Stimulated activated naive CD8-positive, alpha-beta T cell treated with anti-CD3 and anti-CD28 coated beads, Interleukin-15, Interleukin-2, amounts not matched to agents 100 ng/mL and 50 ng/mL, for 24 hours (primary cell): ENCODE data around the gene LOXL3.

Experiments used
- H3K27ac Mint-ChIP-seq: one replicate; pipeline ENCODE4 v1.8.0; 2021; ENCODE audit warnings: mild to moderate bottlenecking, mixed read lengths
- H3K27me3 Mint-ChIP-seq: one replicate; pipeline ENCODE4 v1.8.0; 2021; ENCODE audit warnings: mixed read lengths
- H3K36me3 Mint-ChIP-seq: one replicate; pipeline ENCODE4 v1.8.0; 2021; ENCODE audit warnings: low read depth, mixed read lengths
- H3K4me1 Mint-ChIP-seq: one replicate; pipeline ENCODE4 v1.8.0; 2021; ENCODE audit warnings: low read depth, mixed read lengths
- H3K4me3 Mint-ChIP-seq: one replicate; pipeline ENCODE4 v1.8.0; 2021; ENCODE audit warnings: mild to moderate bottlenecking, mixed read lengths
- H3K9me3 Mint-ChIP-seq: one replicate; pipeline ENCODE4 v1.8.0; 2021; ENCODE audit warnings: mixed read lengths

Gene LOXL3

DNA sequence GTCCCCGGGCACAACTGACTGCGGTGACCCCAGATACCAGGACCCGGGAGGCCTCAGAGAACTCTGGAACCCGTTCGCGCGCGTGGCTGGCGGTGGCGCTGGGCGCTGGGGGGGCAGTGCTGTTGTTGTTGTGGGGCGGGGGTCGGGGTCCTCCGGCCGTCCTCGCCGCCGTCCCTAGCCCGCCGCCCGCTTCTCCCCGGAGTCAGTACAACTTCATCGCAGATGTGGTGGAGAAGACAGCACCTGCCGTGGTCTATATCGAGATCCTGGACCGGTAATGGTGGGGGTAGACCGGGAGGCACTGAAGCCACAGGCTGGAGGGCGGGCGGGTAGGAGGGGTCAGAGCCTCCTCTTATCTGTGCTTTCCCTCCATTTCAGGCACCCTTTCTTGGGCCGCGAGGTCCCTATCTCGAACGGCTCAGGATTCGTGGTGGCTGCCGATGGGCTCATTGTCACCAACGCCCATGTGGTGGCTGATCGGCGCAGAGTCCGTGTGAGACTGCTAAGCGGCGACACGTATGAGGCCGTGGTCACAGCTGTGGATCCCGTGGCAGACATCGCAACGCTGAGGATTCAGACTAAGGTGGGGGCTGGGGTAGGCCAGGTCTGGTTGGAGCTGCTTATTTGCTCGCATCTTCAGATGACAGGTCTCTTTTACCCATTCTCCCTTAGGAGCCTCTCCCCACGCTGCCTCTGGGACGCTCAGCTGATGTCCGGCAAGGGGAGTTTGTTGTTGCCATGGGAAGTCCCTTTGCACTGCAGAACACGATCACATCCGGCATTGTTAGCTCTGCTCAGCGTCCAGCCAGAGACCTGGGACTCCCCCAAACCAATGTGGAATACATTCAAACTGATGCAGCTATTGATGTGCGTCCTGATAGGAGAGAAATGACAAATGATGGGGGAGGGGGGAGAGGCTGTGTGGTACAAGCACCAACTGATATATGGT, 23.2 kb downstream of the LOXL3 start:
- Mint-ChIP-seq H3K36me3 (peaks cover 63% of the 10 kb centered on the region), H3K9me3 (no peaks in the 10 kb centered on the region), H3K27me3 (no peaks in the 10 kb centered on the region), H3K27ac (peak overlapping the region; percentile 78), H3K4me1 (peaks cover 50% of the 10 kb centered on the region), H3K4me3 (peak overlapping the region; percentile 99)

DNA sequence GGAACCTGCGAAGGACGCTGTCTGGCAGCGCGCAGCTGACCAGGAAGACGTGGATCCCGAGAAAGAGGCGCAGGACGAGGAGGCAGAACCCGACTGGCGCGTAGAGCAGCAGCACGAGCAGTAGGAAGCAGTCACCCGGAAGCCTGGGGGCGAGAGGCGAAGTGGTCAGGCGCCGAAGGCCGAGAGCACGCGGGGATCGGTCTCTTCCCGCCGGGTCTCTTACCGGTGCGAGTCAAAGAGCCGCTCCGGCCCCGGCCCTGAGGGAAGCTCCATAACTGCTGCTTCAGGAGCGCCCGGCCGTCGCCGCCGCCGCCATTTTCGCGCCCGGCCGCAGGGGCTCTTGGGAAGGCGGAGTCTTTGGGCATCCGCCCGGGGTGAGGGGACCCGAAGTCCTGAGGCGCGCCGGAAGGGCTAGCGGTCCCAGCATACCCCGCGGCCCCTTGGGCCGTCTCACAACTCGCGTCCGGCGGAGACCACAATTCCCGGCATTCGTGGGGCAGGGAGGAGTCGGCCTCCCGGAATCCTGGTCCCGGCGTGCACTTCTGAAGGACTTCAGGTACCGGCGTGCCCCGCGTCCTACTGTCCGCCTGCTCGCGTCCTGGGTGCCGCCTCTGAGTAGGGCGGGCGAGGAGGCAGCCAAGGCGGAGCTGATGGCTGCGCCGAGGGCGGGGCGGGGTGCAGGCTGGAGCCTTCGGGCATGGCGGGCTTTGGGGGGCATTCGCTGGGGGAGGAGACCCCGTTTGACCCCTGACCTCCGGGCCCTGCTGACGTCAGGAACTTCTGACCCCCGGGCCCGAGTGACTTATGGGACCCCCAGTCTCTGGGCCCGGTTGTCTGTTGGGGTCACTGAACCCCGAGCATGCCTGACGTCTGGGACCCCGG, 24.1 kb downstream of the LOXL3 start, which contains the start of the genes AUP1 and HTRA2:
Gene AUP1, minus strand, starts transcription at position 350 of the 882 bp plus-strand sequence. Its CDS starts 77 bp downstream, at position 273.
Gene HTRA2, plus strand, starts transcription at position 577 of the 882 bp plus-strand sequence. Its CDS starts 74 bp downstream, at position 651.
- H3K9me3 Mint-ChIP-seq: no peaks in the 10 kb centered on the region
- peaks cover 63% of the 10 kb centered on the region for H3K36me3 Mint-ChIP-seq
- H3K27me3 Mint-ChIP-seq: no peaks in the 10 kb centered on the region
- H3K27ac Mint-ChIP-seq: peak within 1 kb of the TSS; percentile 98
- H3K4me3 Mint-ChIP-seq: peak within 1 kb of the TSS; percentile 99
- H3K4me1 Mint-ChIP-seq: peaks cover 50% of the 10 kb centered on the region

DNA sequence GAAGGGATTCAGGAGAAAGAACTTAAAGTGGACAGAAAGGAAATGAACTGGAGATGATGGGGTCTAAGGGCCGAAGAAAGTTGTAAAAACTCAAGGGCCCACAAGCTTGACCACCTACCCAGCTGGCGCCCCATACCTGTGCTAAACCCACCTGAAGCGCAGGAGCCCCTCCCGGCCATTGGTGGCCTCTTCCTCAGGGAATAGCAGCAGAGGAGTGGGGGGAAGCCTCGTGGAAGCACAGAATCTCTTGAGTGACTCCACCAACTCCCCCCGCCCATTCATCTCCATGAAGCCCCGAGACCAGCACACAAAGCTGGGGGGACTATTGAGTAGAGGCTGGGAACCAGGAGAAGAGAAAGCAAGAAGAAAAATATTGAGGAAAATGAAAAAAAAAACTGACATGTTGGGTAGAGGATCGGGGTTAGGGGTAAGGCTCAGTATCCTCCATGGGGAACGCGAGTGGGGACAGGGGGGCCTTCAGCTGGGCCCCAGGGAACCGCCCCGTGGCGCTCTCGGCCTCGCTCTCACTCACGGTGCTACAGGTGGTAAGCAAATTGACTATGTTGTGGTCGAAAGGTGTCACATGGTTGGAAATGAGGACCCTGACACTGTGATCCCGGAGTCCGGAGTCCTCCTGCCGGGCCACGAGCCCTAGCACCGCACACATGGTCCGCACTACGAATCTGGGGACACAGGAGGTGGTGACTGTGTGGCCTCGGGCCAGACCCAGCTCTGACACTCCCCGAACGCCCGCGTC, 25.0 kb downstream of the LOXL3 start:
- H3K4me1 Mint-ChIP-seq: peaks cover 50% of the 10 kb centered on the region

DNA sequence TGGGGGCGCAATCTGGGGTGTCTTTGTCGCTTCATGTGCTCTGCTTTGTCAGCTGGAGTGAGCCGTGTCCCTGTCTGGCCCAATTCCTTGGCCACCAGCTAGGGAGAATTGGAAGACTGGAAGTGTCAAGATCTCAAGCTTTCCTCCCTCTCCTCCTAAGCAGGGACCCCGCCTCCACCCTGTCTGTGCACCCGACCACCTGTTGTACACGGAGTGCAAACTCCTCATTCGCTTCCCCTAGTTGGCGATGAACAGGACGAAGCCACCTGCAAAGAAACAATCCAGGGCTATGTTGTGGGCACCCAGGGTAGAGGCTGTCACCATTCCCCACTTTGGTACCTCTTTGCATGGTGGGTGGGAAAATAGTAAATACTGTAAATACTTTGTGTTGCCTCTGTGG, 26.0 kb downstream of the LOXL3 start:
- Mint-ChIP-seq H3K27me3 (no peaks in the 10 kb centered on the region), H3K27ac (peak overlapping the region; percentile 98), H3K36me3 (peaks cover 59% of the 10 kb centered on the region), H3K4me3 (peak overlapping the region; percentile 99), H3K4me1 (peaks cover 50% of the 10 kb centered on the region), H3K9me3 (no peaks in the 10 kb centered on the region)

More for the DNA sequence above, 25.0 kb downstream of the LOXL3 start:
- peak overlapping the region; percentile 99 for H3K4me3 Mint-ChIP-seq
- peaks cover 60% of the 10 kb centered on the region for H3K36me3 Mint-ChIP-seq
- H3K27me3 Mint-ChIP-seq: no peaks in the 10 kb centered on the region
- peak overlapping the region; percentile 98 for H3K27ac Mint-ChIP-seq
- no peaks in the 10 kb centered on the region for H3K9me3 Mint-ChIP-seq

DNA sequence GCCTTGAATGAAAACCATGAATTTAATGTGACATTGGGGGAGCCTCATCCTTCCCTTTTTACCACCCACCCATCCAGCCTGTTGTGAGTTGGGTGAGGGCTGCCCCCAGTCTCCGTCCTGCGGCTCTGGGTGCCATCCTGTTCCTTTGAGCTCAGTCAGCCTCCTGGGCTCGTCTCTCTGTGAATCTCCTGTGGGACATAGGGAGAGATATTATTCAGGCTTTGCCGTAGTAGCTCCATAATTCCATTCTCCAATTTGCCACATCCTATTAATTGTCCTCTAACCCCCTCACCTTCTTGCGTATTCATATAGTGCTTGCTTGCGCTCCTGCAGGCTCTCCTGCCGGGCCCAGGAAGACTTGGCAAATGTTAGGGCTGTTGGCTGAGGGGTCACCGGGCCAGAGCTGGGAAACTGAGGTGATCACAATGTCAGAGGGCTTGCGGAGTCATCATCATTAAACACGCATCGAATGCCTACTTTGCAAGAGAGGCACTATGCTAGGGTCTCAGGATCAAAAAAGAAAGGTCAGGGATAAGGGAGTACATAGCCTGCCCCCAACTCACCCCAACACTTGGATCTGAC, 27.0 kb downstream of the LOXL3 start:
- Mint-ChIP-seq H3K27me3 (peaks cover 4% of the 10 kb centered on the region), H3K4me3 (peak overlapping the region; percentile 99), H3K36me3 (peaks cover 49% of the 10 kb centered on the region), H3K4me1 (peaks cover 43% of the 10 kb centered on the region), H3K9me3 (no peaks in the 10 kb centered on the region), H3K27ac (no peak overlapping the region)

DNA sequence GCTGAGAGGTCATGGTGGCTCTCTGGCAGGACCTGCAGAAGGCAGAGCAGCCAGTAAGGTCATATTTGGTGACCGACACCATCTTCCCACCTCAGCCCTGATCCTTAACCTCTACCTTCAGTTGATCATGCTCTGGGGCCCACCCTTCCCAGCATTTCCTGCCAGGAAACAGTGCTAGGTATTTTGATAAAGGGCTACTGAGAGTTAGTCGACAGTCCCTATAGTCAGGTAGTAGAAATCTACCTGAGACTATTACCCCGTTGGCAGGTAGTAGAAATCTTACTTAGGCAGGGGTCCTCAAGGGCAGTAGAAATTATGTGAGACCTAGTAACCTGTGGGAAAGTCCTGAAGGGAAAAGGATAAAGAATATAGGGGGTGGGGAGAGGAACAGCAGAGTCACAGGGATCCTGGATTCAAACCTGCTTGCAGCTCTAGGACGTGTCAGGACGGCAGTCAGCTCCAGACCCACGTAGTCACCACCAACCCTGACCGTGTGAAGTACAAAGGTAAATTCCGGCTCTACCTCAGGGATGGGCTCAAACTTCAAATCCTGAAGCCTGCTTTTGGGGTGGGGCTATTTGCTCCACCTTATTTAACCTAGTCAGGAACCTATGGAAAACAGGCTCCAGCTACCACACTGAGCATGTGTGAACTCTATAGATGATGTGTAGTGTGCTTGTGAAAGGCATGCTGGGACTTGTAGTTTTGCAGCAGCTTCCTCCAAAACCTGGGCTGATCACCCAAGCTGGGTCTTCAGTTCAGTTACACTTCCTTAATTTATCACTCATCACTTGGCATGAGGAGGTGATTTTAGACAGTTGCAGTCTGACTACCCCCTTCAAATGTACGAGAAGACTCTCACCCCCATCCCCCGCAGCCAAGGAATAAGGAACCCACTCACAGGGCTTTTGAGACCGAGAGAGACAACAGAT, 27.8 kb downstream of the LOXL3 start, which contains the start of gene DQX1:
Gene DQX1, minus strand, starts transcription at position 515 of the 932 bp plus-strand sequence. Its CDS starts 502 bp downstream, at position 13.
- Mint-ChIP-seq H3K27ac (no peak within 1 kb of the TSS), H3K36me3 (peaks cover 42% of the 10 kb centered on the region), H3K4me1 (peaks cover 35% of the 10 kb centered on the region), H3K4me3 (peak within 1 kb of the TSS; percentile 99), H3K9me3 (no peaks in the 10 kb centered on the region), H3K27me3 (peaks cover 4% of the 10 kb centered on the region)

DNA sequence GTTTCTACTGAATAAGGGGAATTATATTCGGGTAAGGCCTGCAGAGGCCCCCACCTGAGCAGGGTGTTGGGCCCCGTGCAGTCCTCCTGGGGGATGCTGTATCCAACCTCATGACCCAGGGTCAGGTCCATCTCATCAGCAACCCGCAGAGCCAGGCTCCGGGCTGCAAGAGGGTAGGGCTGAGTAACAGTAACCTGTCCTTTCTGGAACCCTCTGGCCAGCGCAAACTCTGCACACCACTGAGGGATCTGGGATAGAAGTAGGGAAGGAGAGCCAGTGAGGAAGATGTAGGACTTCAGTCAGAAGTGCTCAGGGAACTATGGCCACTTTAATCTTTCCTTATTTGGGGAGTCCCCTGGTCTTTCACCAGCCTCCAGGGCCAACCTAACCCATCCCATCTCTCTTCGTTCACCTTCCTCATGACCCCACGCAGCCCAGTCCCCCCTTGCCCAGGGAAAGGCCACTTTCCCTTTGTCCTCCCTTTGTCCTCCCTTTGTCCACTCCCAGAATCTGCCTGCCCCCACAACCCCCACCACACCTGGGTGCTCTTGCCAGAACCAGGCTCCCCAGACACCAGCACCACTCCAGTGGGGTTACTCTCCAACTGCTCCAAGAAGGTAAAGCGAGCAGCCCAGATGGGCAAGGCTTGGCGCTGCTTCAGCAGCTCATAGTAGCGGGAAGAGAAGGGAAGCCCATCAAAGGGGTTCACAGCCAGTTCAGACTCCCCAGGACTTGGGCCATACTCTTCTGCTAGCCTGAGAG, 28.6 kb downstream of the LOXL3 start:
- Mint-ChIP-seq H3K4me3 (no peak overlapping the region), H3K27ac (no peak overlapping the region), H3K36me3 (peaks cover 36% of the 10 kb centered on the region), H3K27me3 (peaks cover 8% of the 10 kb centered on the region), H3K4me1 (peaks cover 30% of the 10 kb centered on the region), H3K9me3 (no peaks in the 10 kb centered on the region)

DNA sequence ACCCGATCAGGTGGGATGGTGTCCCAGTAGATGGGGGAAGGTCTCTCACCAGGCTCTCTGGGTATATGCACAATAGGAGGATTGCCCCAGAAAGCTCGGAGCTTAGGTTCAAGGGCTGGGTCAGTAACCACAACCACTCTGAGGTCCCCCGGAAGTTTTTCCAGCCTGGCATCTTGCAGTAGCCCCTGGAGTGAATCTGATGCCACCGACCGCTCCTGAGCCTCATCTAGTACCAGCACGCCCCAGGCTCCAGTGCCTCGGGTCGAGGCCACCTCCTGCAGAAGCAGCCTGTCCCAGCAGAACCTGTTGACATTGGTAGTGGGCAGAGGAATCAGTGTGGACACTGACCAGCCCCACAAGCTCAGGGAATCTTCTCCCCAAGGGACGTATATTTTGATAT, 29.7 kb downstream of the LOXL3 start:
- H3K9me3 Mint-ChIP-seq: no peaks in the 10 kb centered on the region
- no peak overlapping the region for H3K4me3 Mint-ChIP-seq
- peaks cover 20% of the 10 kb centered on the region for H3K27me3 Mint-ChIP-seq
- no peak overlapping the region for H3K27ac Mint-ChIP-seq
- peaks cover 30% of the 10 kb centered on the region for H3K4me1 Mint-ChIP-seq
- peaks cover 33% of the 10 kb centered on the region for H3K36me3 Mint-ChIP-seq

DNA sequence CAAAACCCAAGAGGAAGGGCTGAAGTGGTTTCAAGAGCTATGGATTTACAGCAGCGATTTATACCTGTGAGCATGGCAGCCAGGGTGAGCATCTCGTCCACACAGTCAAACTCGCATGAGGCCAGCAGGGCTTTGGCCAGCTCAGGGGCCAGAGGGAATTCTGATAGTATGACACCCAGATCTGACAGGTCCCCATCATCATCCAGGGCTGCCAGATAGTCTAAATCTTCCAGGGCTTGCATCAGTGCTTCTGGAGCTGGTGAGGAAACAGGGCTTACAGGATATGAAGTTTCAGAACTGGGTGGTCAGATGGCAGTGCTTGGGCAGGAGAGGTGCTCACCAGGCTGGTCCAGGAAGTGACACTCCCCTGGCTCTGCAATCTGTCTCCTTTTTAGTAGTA, 31.2 kb downstream of the LOXL3 start:
- Mint-ChIP-seq H3K27ac (no peak overlapping the region), H3K36me3 (peaks cover 18% of the 10 kb centered on the region), H3K27me3 (peaks cover 35% of the 10 kb centered on the region), H3K9me3 (no peaks in the 10 kb centered on the region), H3K4me1 (peaks cover 15% of the 10 kb centered on the region), H3K4me3 (no peak overlapping the region)

DNA sequence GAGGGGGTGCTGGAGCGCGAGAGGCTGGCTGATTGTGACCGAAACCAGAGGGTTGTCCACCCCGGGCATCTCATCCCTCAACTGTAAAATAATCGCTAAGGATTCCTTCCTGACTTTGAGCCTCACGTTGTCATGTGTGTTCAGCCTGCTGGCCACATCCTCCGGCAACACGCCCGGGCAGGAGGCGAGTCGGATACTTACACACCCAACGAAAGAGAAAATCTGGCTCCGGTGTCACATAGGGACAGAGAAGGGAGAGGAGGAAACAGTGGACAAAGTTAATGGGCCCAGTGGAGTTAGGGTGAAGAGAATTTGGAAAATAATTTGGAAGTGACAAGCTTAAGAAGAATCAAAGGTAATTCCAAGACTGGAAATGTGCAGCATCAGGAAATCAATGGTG, 37.1 kb downstream of the LOXL3 start:
- Mint-ChIP-seq H3K27ac (peak overlapping the region; percentile 14), H3K4me1 (peaks cover 25% of the 10 kb centered on the region), H3K36me3 (no peaks in the 10 kb centered on the region), H3K27me3 (peaks cover 74% of the 10 kb centered on the region), H3K4me3 (peak overlapping the region; percentile 58), H3K9me3 (no peaks in the 10 kb centered on the region)

DNA sequence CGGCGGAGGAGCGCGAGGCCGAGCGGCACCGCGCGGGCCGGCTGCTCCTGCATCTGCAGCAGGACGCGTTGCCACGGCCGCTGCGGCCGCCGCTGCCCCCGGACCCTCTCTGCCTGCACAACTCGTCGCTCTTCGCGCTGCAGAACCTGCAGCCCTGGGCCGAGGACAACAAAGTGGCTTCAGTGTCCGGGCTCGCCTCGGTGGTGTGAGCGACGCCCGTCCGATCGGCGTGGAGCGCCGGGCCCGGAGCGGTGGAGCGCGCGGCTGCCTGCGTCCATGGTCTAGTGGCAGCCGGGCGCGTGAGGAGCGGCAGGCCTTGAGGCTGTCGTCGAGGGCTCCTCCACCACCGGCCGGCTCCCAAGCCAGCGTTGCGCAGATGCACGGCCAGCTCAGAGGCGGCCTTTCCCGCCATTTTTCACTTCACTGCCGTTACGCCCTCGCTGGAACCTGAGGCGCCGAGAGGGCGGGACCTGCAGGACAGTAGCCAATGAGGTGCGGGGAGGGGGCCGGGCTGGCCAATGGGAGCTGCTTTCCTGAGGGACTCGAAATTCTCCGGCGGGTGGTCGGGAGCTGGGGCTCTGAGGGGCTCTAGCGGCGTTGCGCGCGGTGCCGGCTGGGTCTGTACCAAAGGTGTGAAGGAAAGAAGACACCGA, 37.6 kb downstream of the LOXL3 start:
- peaks cover 79% of the 10 kb centered on the region for H3K27me3 Mint-ChIP-seq
- H3K4me3 Mint-ChIP-seq: peak overlapping the region; percentile 58
- no peak overlapping the region for H3K27ac Mint-ChIP-seq
- no peaks in the 10 kb centered on the region for H3K36me3 Mint-ChIP-seq
- no peaks in the 10 kb centered on the region for H3K9me3 Mint-ChIP-seq
- H3K4me1 Mint-ChIP-seq: peaks cover 25% of the 10 kb centered on the region

DNA sequence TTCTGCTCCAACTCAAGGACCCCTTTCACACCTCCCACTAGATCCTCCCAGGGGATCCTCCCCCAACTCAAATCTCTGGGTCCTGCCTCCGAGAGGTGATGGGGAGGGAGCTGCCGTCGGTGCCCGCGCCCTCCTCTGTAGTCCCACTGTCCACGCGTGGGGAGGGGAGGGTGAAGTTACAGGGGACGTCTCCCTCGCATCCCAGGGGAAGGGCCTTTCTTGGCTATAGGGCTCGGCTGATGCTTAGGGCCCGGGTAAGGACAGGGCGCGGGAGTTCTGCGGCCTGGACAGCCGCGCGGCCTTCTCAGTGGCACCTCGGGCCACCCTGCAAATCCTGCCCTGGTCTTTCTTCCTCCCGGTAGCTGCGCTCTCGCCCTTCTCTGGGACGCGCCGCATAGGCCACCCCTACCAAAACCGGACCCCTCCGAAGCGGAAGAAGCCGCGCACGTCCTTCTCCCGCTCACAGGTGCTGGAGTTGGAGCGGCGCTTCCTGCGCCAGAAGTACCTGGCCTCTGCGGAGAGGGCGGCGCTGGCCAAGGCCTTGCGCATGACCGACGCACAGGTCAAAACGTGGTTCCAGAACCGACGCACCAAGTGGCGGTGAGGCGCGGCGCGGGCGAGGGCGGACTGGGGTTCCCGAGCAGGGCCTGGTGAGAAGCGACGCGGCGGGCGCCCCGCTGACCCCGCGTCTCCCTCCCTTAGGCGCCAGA, 38.3 kb downstream of the LOXL3 start:
- Mint-ChIP-seq H3K9me3 (no peaks in the 10 kb centered on the region), H3K27ac (no peak overlapping the region), H3K4me3 (peak overlapping the region; percentile 56), H3K4me1 (peaks cover 25% of the 10 kb centered on the region), H3K27me3 (peaks cover 82% of the 10 kb centered on the region), H3K36me3 (no peaks in the 10 kb centered on the region)
